ENCODE measurements around the gene NSD2. TPM values are rescaled to one million over a fixed set of nuclear protein-coding genes. Genes with fewer than 3 reads are reported as not detected.
"Not testable (repeated sequence)": the region's sequence is repeated elsewhere in the genome, so short reads cannot be mapped to it uniquely, and the experiment has no call there.

The NSD2 gene
- total RNA-seq, 6 experiments from 2014 or later = 65.2 to 121 (median 109) TPM

- Mint-ChIP-seq H3K27me3 (ENCODE audit: insufficient read depth) (no peaks in the 10 kb centered on the region; the same call in 1 of the 2 replicates), H3K27ac (no peak overlapping the region), H3K9me3 (peaks cover 40% of the 10 kb centered on the region), H3K36me3 (ENCODE audit: low read depth) (peaks cover 54% of the 10 kb centered on the region), H3K4me3 (no peak overlapping the region), H3K4me1 (ENCODE audit: low read depth) (no peaks in the 10 kb centered on the region)
- no peak for DNase-seq
- TF ChIP-seq, protein P1, sequence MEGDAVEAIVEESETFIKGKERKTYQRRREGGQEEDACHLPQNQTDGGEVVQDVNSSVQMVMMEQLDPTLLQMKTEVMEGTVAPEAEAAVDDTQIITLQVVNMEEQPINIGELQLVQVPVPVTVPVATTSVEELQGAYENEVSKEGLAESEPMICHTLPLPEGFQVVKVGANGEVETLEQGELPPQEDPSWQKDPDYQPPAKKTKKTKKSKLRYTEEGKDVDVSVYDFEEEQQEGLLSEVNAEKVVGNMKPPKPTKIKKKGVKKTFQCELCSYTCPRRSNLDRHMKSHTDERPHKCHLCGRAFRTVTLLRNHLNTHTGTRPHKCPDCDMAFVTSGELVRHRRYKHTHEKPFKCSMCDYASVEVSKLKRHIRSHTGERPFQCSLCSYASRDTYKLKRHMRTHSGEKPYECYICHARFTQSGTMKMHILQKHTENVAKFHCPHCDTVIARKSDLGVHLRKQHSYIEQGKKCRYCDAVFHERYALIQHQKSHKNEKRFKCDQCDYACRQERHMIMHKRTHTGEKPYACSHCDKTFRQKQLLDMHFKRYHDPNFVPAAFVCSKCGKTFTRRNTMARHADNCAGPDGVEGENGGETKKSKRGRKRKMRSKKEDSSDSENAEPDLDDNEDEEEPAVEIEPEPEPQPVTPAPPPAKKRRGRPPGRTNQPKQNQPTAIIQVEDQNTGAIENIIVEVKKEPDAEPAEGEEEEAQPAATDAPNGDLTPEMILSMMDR (IDR thresholded peaks at IDR 0.05) = no peak
Measured at GRCh38 chr4:1994938-1995337, 123.7 kb downstream of the NSD2 start.

DNA sequence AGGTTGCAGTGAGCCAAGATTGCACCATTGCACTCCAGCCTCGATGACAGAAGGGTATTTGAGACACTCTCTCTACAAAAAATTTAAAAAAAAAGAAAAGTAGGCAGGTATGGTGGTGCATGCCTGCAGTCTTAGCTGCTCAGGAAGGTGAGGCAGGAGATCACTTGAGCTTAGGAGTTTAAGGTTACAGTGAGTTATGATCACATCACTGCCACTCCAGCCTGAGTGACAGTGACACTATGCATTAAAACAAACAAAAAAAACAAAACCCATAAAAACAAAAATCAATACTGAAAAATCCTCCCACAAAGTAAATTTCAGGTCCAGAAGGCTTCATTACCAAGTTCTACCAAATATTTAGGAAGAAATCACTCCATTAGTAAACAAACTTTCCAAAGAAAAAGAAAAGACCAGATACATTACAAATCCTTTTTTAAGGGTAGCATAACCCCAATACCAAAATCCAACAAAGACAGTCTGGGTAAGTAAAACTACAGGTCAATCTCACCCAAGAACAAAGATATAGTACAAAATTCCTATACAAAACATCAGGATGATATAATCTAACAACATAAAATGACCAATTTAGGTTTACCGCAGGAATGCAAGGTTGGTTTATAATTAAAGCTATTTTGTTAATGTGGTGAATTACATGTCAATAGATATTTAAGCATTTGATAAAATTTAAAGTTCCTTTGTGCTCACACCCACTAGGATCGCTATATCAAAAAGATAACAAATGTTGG lies 125.8 kb downstream of the NSD2 start:
- TF ChIP-seq, protein P1 (IDR thresholded peaks at IDR 0.05) = no peak
- Mint-ChIP-seq H3K36me3 (ENCODE audit: low read depth) (peaks cover 64% of the 10 kb centered on the region), H3K27ac (no peak overlapping the region), H3K9me3 (peaks cover 42% of the 10 kb centered on the region), H3K27me3 (ENCODE audit: insufficient read depth) (no peaks in the 10 kb centered on the region; the same call in 1 of the 2 replicates), H3K4me3 (no peak overlapping the region), H3K4me1 (ENCODE audit: low read depth) (no peaks in the 10 kb centered on the region)
- DNase-seq = no peak

GRCh38 chr4:1997712-1998111 lies 126.5 kb downstream of the NSD2 start:
- H3K4me1 Mint-ChIP-seq (ENCODE audit: low read depth) = no peaks in the 10 kb centered on the region
- no peak overlapping the region for H3K27ac Mint-ChIP-seq
- H3K4me3 Mint-ChIP-seq = no peak overlapping the region
- peaks cover 42% of the 10 kb centered on the region for H3K9me3 Mint-ChIP-seq
- TF ChIP-seq, protein P1 (IDR thresholded peaks at IDR 0.05) = no peak
- no peak for DNase-seq
- peaks cover 71% of the 10 kb centered on the region for H3K36me3 Mint-ChIP-seq (ENCODE audit: low read depth)
- no peaks in the 10 kb centered on the region; the same call in 1 of the 2 replicates for H3K27me3 Mint-ChIP-seq (ENCODE audit: insufficient read depth)

DNA sequence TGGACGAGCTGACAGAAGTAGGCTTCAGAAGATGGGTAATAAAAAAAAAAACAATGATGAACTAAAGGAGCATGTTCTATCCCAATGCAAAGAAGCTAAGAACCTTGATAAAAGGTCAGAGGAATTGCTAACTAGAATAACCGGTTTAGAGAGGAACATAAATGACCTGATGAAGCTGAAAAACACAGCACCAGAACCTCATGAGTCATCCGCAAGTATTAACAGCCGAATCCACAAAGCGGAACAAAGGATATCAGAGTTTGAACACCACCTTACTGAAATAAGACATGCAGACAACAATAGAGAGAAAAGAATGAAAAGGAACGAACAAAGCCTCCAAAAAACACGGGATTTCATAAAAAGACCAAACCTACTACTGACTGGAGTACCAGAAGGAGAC lies 127.1 kb downstream of the NSD2 start:
- Mint-ChIP-seq H3K9me3 (peaks cover 42% of the 10 kb centered on the region), H3K4me1 (ENCODE audit: low read depth) (no peaks in the 10 kb centered on the region), H3K27ac (no peak overlapping the region), H3K36me3 (ENCODE audit: low read depth) (peaks cover 77% of the 10 kb centered on the region), H3K4me3 (no peak overlapping the region), H3K27me3 (ENCODE audit: insufficient read depth) (no peaks in the 10 kb centered on the region; the same call in 1 of the 2 replicates)
- no peak for DNase-seq
- TF ChIP-seq, protein P1 (IDR thresholded peaks at IDR 0.05) = no peak

DNA sequence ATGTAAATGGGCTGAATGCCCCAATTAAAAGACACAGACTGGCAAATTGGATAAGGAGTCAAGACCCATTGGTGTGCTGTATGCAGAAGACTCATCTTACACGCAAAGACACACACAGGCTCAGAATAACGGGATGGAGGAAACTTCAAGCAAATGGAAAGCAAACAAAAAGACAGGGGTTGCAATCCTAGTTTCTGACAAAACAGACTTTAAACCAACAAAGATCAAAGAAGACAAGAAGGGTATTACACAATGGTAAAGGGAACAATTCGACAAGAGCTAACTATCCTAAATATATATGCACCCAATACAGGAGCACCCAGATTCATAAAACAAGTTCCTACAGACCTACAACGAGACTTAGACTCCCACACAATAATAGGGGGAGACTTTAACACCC lies 128.1 kb downstream of the NSD2 start:
- not testable (repeated sequence) for H3K27ac Mint-ChIP-seq; H3K4me3 Mint-ChIP-seq; H3K27me3 Mint-ChIP-seq (ENCODE audit: insufficient read depth); H3K4me1 Mint-ChIP-seq (ENCODE audit: low read depth); DNase-seq
- Mint-ChIP-seq H3K36me3 (ENCODE audit: low read depth) (peaks cover 79% of the 10 kb centered on the region), H3K9me3 (peaks cover 42% of the 10 kb centered on the region)

- Mint-ChIP-seq H3K36me3 (ENCODE audit: low read depth) (peaks cover 52% of the 10 kb centered on the region), H3K9me3 (peaks cover 18% of the 10 kb centered on the region), H3K4me1 (ENCODE audit: low read depth) (peaks cover 13% of the 10 kb centered on the region)
- not testable (repeated sequence) for H3K27me3 Mint-ChIP-seq (ENCODE audit: insufficient read depth); H3K4me3 Mint-ChIP-seq; DNase-seq; H3K27ac Mint-ChIP-seq
Measured at GRCh38 chr4:2003361-2003760, 132.2 kb downstream of the NSD2 start.

All from HFFc6 (cell line).